ENCODE results near the gene SPANXN3. TPM values are rescaled to one million over a fixed set of nuclear protein-coding genes. Genes with fewer than 3 reads are reported as not detected.

The SPANXN3 gene
- total RNA-seq, 1 experiment from 2014 or later, result not detected

- Histone ChIP-seq H3K9ac (ENCODE audit: extremely low read depth, insufficient read length, low read length) (no peak overlapping the region), H3K9me3 (ENCODE audit: control insufficient read depth, low read depth, low read length) (no peaks in the 10 kb centered on the region), H2AFZ (ENCODE audit: low read length) (no peak overlapping the region), H2AK5ac (ENCODE audit: insufficient read length, low read length) (no peak overlapping the region), H3T11ph (ENCODE audit: low read length) (no peak overlapping the region), H4K5ac (ENCODE audit: insufficient read length, low read depth, low read length) (no peak overlapping the region), H3K14ac (ENCODE audit: insufficient read depth, low read length) (no peak overlapping the region), H3K79me1 (ENCODE audit: insufficient read depth, low read depth, low read length, poor library complexity, severe bottlenecking) (no peaks in the 10 kb centered on the region), H4K20me1 (ENCODE audit: control insufficient read depth, insufficient read depth, insufficient read length) (no peaks in the 10 kb centered on the region), H3K79me2 (ENCODE audit: insufficient read depth, low read length) (no peaks in the 10 kb centered on the region), H2BK120ac (ENCODE audit: low read depth, low read length, poor library complexity, severe bottlenecking) (no peak overlapping the region), H4K8ac (replicated peaks; ENCODE audit: insufficient read length, low read depth, low read length) (no peak overlapping the region), H3K56ac (ENCODE audit: insufficient read length, low read depth, low read length) (no peak overlapping the region), H3K4me1 (ENCODE audit: insufficient read depth, low read length) (no peaks in the 10 kb centered on the region), H3K18ac (ENCODE audit: insufficient read length, low read depth, low read length) (no peak overlapping the region), H3K23me2 (ENCODE audit: insufficient read length, low read depth, low read length, poor library complexity, severe bottlenecking) (no peaks in the 10 kb centered on the region), H3K4ac (ENCODE audit: low read depth, low read length) (no peak overlapping the region), H3K23ac (ENCODE audit: insufficient read length, low read depth, low read length) (no peak overlapping the region), H3K27me3 (ENCODE audit: insufficient read depth, low read length) (no peaks in the 10 kb centered on the region), H2BK12ac (ENCODE audit: insufficient read length, low read depth, low read length) (no peak overlapping the region), H3K27ac (ENCODE audit: insufficient read length, low read depth, low read length) (no peak overlapping the region), H2BK20ac (ENCODE audit: low read depth, low read length, poor library complexity, severe bottlenecking) (no peak overlapping the region), H4K91ac (ENCODE audit: insufficient read length, low read depth, low read length) (no peak overlapping the region), H2BK5ac (ENCODE audit: insufficient read length, low read length) (no peak overlapping the region), H3K4me2 (ENCODE audit: insufficient read depth, insufficient read length, low read length) (no peak overlapping the region), H2BK15ac (ENCODE audit: low read depth, low read length) (no peak overlapping the region)
- Mint-ChIP-seq H3K4me3 (no peak overlapping the region), H3K9me3 (peaks cover 62 to 66% of the 10 kb centered on the region in 2 experiments), H3K36me3 (ENCODE audit: insufficient read depth in 1 of 3, low read depth in 3 of 3) (no peaks in the 10 kb centered on the region; a peak in 2 of 7 replicates), H3K27me3 (ENCODE audit: low read depth) (no peaks in the 10 kb centered on the region), H3K27ac (no peak overlapping the region; a peak in 1 of 7 replicates), H3K4me1 (no peaks in the 10 kb centered on the region)
- no peak for TF ChIP-seq CTCF (conservative IDR thresholded peaks at IDR 0.05)
- no CpG with 5 or more reads among the region's 4 CpGs for whole genome bisulfite sequencing (ENCODE audit: extremely low coverage, insufficient read length, low lambda C conversion rate)
- peak; percentile 22 for DNase-seq
Measured at GRCh38 chrX:143476751-143477150, 40.5 kb downstream of the SPANXN3 start.

All from H9 (cell line).